ENCODE results near the gene MEIOB. TPM values are rescaled to one million over a fixed set of nuclear protein-coding genes. Genes with fewer than 3 reads are reported as not detected.

Gene MEIOB
- total RNA-seq, 1 donor from 2014 or later: not detected

- TF ChIP-seq CTCF (IDR thresholded peaks at IDR 0.05; ENCODE audit: borderline replicate concordance): no peak
- no peak overlapping the region for H3K4me3 ChIP-seq
- intact Hi-C loops (cut with micrococcal nuclease): no loop called here
- no peak for DNase-seq
- H3K27ac ChIP-seq (replicated peaks): no peak overlapping the region
- no peaks in the 10 kb centered on the region for H3K4me1 ChIP-seq
- peaks cover 13% of the 10 kb centered on the region for H3K36me3 ChIP-seq
- no peaks in the 10 kb centered on the region for H3K27me3 ChIP-seq (ENCODE audit: low read depth)
- H3K9me3 ChIP-seq (replicated peaks): peaks cover 8% of the 10 kb centered on the region
Measured at GRCh38 chr16:1794221-1794871, 77.6 kb downstream of the MEIOB start.

GRCh38 chr16:1793578-1794220 lies 78.3 kb downstream of the MEIOB start, which contains the start of gene IGFALS:
IGFALS (minus strand) TSS chr16:1793705; CDS start chr16:1793652, 53 bp downstream.
- H3K4me3 ChIP-seq: no peak within 1 kb of the TSS
- H3K27ac ChIP-seq (replicated peaks): no peak within 1 kb of the TSS
- no peak for DNase-seq
- intact Hi-C loops (cut with micrococcal nuclease): no loop called here
- peaks cover 8% of the 10 kb centered on the region for H3K9me3 ChIP-seq (replicated peaks)
- TF ChIP-seq CTCF (IDR thresholded peaks at IDR 0.05; ENCODE audit: borderline replicate concordance): no peak
- H3K36me3 ChIP-seq: peaks cover 19% of the 10 kb centered on the region
- no peaks in the 10 kb centered on the region for H3K4me1 ChIP-seq
- H3K27me3 ChIP-seq (ENCODE audit: low read depth): no peaks in the 10 kb centered on the region

- Histone ChIP-seq H3K27me3 (ENCODE audit: low read depth) (no peaks in the 10 kb centered on the region), H3K27ac (replicated peaks) (no peak overlapping the region), H3K36me3 (peaks cover 26% of the 10 kb centered on the region), H3K4me1 (no peaks in the 10 kb centered on the region), H3K4me3 (no peak overlapping the region), H3K9me3 (replicated peaks) (peaks cover 6% of the 10 kb centered on the region)
- no peak for TF ChIP-seq CTCF (IDR thresholded peaks at IDR 0.05; ENCODE audit: borderline replicate concordance)
- intact Hi-C loops (cut with micrococcal nuclease): no loop called here
- no peak for DNase-seq
Measured at GRCh38 chr16:1792836-1793577, 79.0 kb downstream of the MEIOB start.

GRCh38 chr16:1791943-1792812 lies 79.8 kb downstream of the MEIOB start:
- H3K27me3 ChIP-seq (ENCODE audit: low read depth): no peaks in the 10 kb centered on the region
- TF ChIP-seq CTCF (IDR thresholded peaks at IDR 0.05; ENCODE audit: borderline replicate concordance): no peak
- H3K27ac ChIP-seq (replicated peaks): no peak overlapping the region
- no peaks in the 10 kb centered on the region for H3K4me1 ChIP-seq
- no peak overlapping the region for H3K4me3 ChIP-seq
- peaks cover 34% of the 10 kb centered on the region for H3K36me3 ChIP-seq
- no peak for DNase-seq
- H3K9me3 ChIP-seq (replicated peaks): no peaks in the 10 kb centered on the region
- intact Hi-C loops (cut with micrococcal nuclease): no loop called here
